HG02623 (cell line): Measurements from ENCODE around the gene MAP3K20.
"Not testable (repeated sequence)": the region's sequence is repeated elsewhere in the genome, so short reads cannot be mapped to it uniquely, and the experiment has no call there.

ENCODE experiments used
- ATAC-seq: cut with Tn5 transposase; IDR thresholded peaks from one replicate; pipeline ENCODE4 v1.9.1; 2021; ENCODE audit warnings: moderate library complexity; ENCODE audit not compliant: unreplicated experiment

Gene MAP3K20

GRCh38 chr2:173254659-173255058 lies 179.0 kb downstream of the MAP3K20 start:
- ATAC-seq = no peak

GRCh38 chr2:173258701-173259100 lies 183.1 kb downstream of the MAP3K20 start:
- ATAC-seq = no peak

- ATAC-seq = not testable (repeated sequence)
Observed at GRCh38 chr2:173262356-173262755, 186.7 kb downstream of the MAP3K20 start.

- ATAC-seq = no peak
Observed at GRCh38 chr2:173264151-173264550, 188.5 kb downstream of the MAP3K20 start.

DNA sequence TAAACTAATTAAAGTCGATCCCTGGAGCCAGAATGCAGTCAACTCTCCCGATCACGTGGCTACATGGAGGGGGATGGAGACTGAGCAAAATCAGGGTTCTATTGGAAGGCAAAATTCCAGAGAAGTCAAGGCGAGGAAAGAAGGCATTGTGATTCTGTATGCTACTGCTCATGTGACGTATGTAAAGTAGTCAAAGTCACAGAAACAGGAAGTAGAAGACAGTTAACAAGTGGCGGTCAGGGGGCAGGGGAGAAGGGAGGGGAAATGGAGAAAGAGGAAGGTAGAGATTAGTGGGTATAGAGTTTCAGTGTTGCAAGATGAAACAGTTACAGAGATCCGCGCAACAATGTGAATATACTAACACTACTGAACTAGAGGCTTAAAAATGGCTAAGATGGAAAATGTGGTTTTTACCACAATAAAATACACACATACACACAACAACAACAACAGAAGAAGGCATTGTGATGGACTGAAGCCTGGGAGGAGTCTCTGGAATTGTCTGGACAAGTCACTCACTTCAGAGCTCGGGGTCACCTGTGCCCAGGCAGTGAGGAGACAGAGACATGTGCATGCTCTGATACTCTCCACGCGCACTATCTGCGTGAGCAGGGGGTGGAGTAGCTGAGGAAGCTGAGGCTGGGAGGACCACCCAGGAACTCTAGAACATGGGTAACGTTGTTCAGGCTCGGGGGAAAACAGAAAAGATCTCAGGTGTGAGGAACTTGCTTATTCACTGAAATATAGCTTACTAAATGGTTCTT lies 189.1 kb downstream of the MAP3K20 start:
- peak; percentile 94 for ATAC-seq

GRCh38 chr2:173271135-173271534 lies 195.5 kb downstream of the MAP3K20 start:
- ATAC-seq = no peak

DNA sequence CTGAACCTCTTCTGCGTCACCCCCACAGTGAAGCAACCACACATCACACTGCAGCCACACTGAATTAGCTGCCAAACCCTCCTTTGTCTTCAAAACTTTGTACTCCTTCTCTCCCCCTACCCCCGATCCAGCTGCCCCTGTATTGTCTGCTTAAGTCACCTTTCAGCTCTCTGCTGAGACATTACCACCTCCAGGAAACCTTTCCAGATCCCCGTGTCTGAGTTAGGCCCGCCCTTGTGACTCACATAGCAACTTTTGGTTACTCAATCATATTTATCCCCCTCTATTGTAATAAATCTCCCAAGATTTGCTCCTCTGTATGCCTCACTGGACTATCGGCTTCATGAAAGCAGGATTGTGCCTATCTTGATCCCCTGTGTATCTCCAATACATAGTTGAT lies 196.2 kb downstream of the MAP3K20 start:
- ATAC-seq = no peak

DNA sequence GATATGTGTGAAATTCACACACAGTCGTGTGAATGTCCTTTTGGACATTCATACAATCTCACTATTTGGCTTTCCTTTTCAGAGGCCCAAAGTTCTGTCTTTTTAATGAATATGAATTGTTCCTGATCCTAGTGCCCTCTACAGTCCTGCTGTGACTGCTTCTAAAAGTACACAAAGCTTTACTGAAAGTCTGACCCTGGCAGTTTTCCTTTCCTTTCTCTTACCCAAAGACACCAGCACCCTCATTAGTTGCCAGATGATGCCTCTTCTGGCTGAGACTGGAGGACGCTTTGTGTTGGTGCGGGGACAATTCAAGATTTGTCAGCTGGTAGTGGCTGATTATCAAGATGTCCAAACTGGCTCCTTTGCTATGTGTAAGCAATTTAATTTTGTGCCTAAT lies 197.2 kb downstream of the MAP3K20 start:
- no peak for ATAC-seq

GRCh38 chr2:173278794-173279526 lies 203.3 kb downstream of the MAP3K20 start:
- no peak for ATAC-seq

- no peak for ATAC-seq
Observed at GRCh38 chr2:173279527-173279868, 203.9 kb downstream of the MAP3K20 start.

DNA sequence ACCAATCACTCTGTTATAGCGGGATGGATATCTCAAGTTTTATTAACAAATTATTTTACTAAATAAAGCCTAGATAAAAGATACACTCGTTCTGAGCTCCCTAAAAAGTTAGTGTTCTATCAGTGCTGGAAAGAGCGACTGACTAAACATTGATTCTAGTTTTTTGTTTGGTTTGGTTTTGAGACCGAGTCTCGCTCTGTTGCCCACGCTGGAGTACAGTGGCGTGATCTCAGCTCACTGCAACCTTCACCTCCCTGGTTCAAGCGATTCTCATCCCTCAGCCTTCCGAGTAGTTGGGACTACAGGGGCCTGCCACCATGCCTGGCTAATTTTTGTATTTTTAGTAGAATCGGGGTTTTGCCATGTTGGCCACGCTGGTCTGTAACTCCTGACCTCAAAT lies 205.2 kb downstream of the MAP3K20 start:
- ATAC-seq = no peak

GRCh38 chr2:173281898-173282297 lies 206.3 kb downstream of the MAP3K20 start:
- ATAC-seq = not testable (repeated sequence)

GRCh38 chr2:173282795-173283545 lies 207.3 kb downstream of the MAP3K20 start:
- no peak for ATAC-seq

DNA sequence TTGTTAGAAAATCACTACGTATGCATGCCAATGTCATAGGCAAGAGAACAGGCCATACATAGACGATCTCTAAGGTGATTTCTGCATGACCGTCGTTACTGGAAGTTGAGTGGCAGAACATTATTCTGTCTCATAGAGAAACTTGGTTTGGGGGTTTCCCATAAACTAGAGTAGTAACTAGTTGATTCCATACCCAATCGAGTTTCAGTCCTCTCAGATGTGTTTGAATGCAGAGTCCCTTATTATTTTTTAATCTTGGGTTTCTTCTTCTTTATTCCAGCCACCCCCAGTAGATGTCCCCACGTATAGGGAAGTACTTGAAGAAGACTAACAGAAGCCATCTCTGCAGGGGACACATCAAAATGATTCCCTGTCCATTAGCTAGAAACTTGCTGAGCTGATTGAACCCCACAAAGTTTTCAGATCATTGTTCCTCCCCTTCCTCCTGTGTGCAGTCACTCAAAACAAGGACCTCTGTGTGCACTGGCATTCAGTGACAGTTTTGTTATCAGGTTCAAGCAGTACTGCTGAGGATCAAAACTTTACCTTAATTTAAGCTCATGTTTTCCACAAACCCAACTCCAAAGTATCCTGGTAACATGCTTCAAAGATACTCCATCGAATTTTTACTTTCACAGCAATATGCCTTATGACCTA lies 210.6 kb downstream of the MAP3K20 start:
- peak; percentile 68 for ATAC-seq

DNA sequence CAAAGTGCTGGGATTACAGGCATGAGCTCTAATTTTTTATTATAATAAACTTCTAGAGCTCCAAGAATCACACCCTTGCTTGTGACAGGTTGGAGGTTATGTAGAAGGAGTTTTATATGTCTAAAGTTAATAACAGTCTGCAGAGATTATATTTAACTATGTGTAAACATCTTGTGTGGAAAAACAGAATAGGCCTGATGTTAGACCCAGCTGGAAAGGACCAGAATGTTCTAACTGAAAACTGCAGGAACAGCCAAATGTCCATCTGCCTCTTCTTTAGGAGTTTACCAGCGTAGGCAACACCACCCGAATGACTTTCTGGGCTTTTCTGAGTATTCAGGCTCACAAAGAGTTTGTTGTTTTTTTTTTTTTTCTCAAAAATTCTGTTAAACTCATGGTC lies 211.9 kb downstream of the MAP3K20 start:
- no peak for ATAC-seq

DNA sequence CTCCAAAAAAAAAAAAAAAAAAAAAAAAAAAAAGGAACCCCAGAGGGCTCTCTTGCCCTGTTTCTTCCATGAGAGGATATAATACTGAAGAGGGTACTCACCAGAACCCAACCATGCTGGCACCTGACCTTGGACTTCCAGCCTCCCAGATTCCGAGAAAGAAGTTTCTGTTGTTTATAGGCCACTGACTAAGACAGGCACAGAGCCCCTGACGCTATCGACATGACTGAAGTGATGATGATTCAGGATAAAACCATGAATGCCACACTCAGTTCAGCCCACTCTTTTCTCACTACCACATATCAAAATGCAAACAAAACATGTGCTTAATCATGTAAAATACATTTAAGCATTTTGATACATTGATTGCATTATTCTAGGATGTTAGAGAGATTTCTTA lies 212.9 kb downstream of the MAP3K20 start:
- no peak for ATAC-seq

GRCh38 chr2:173290046-173290445 lies 214.4 kb downstream of the MAP3K20 start:
- no peak for ATAC-seq

GRCh38 chr2:173290518-173290917 lies 214.9 kb downstream of the MAP3K20 start:
- ATAC-seq = no peak

DNA sequence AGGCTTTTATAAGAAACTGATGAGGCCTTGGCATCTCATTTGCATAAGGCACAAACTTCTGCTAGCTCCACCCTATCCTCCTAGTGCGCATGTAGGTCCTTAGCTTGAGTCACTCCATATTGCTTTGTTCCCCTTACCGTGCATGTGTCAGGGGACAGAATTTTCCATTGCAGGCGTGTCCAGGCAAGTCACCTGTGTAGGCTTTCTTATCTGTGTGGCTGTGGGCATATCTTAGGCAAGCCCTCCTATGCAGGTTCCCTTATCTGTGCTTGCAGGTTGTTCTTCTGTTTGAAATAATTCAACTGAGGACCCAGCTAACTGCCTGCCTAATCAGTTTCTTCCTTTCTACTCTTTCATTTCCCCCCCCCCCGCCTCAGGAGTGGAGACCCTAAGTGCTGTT lies 215.8 kb downstream of the MAP3K20 start:
- no peak for ATAC-seq

DNA sequence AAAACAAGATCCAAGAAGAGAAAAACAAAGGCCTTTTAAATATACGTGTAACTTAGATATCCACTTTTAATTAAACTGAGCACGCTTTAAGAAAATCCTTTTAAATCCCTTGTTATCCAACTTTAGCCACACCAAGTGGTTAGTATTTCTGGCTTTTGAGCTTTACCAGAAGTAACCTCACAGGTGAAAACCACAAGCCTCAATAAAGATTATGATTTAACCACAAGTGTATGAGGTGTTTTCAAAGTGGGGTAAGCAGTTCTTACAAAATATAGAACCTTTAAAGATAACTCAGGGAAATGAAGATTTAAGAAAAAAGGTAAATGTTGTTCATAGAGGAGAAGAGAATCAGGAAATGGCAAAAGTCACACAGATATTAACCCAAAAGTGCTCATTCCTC lies 220.6 kb downstream of the MAP3K20 start:
- ATAC-seq = no peak

DNA sequence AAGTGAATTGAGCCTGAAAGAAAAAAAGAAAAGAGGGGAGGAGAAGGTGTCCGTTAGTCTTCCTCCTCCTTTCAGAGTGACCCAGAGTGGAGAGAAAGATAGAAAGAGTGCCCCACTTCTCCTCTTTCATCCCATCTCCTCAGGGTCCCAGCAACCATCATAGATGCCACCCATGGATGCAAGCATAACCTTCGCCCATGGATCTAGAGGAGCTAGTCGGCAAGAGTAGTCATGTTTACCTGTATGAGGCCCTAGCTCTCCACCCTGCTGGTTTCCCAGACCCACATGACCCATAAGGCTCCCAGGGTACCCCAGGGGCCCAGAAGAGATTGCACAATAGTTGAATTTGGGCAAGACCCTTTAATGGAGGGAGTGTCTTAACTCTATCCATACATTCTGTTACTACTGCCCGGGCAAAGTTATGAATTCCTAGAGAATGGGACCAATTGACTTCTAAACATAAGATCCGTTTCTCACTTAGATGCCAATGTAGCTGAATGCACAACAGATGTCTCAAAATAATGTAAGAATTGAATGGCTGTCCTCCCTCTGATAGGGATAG lies 223.0 kb downstream of the MAP3K20 start:
- no peak for ATAC-seq
